ENCODE measurements around the gene SENP8.
"Not testable (repeated sequence)": the region's sequence is repeated elsewhere in the genome, so short reads cannot be mapped to it uniquely, and the experiment has no call there.

Gene SENP8

GRCh38 chr15:72155635-72156616 is 37.7 kb downstream of the SENP8 start:
- peak; percentile 89 for DNase-seq

- DNase-seq = no peak
These were observed 38.7 kb downstream of the SENP8 start for GRCh38 chr15:72156928-72157327.

GRCh38 chr15:72160696-72161245 is 42.6 kb downstream of the SENP8 start:
- DNase-seq = no peak

GRCh38 chr15:72161361-72162132 is 43.3 kb downstream of the SENP8 start:
- no peak for DNase-seq

GRCh38 chr15:72162569-72162968 is 44.4 kb downstream of the SENP8 start:
- DNase-seq = no peak

GRCh38 chr15:72163719-72164118 is 45.5 kb downstream of the SENP8 start:
- no peak for DNase-seq

GRCh38 chr15:72166716-72167417 is 48.7 kb downstream of the SENP8 start:
- no peak for DNase-seq

- no peak for DNase-seq
These were observed 49.2 kb downstream of the SENP8 start for GRCh38 chr15:72167445-72167844.

GRCh38 chr15:72168131-72168807 is 50.1 kb downstream of the SENP8 start:
- DNase-seq = peak; percentile 77

GRCh38 chr15:72168808-72169190 is 50.6 kb downstream of the SENP8 start:
- no peak for DNase-seq

GRCh38 chr15:72169236-72169920 is 51.2 kb downstream of the SENP8 start:
- DNase-seq = no peak

- no peak for DNase-seq
These were observed 51.9 kb downstream of the SENP8 start for GRCh38 chr15:72169921-72170611.

GRCh38 chr15:72170691-72171090 is 52.5 kb downstream of the SENP8 start:
- no peak for DNase-seq

- DNase-seq = not testable (repeated sequence)
These were observed 53.8 kb downstream of the SENP8 start for GRCh38 chr15:72171978-72172377.

- no peak for DNase-seq
These were observed 54.6 kb downstream of the SENP8 start for GRCh38 chr15:72172796-72173195.

GRCh38 chr15:72173401-72173800 is 55.2 kb downstream of the SENP8 start:
- DNase-seq = no peak

GRCh38 chr15:72173864-72174550 is 55.8 kb downstream of the SENP8 start:
- no peak for DNase-seq

GRCh38 chr15:72174551-72175165 is 56.5 kb downstream of the SENP8 start:
- DNase-seq = no peak

- DNase-seq = no peak
These were observed 57.2 kb downstream of the SENP8 start for GRCh38 chr15:72175186-72176044.
